Superior temporal gyrus (tissue), 1 donor: Measurements from ENCODE around the gene SPAG4.

ENCODE experiments used
- DNase-seq: peaks from one replicate; pipeline ENCODE4 v3.0.0-alpha.2; 2016; ENCODE audit errors: extremely low spot score

Gene SPAG4

GRCh38 chr20:35598899-35599775 lies 16.5 kb upstream of the SPAG4 start:
- no peak for DNase-seq

GRCh38 chr20:35599776-35600120 lies 15.9 kb upstream of the SPAG4 start:
- no peak for DNase-seq

GRCh38 chr20:35600176-35600992 lies 15.2 kb upstream of the SPAG4 start:
- DNase-seq: no peak

- peak; percentile 57 for DNase-seq
Measured at GRCh38 chr20:35600993-35601973, 14.3 kb upstream of the SPAG4 start.

GRCh38 chr20:35601990-35602389 lies 13.6 kb upstream of the SPAG4 start:
- no peak for DNase-seq

- DNase-seq: no peak
Measured at GRCh38 chr20:35602851-35603495, 12.7 kb upstream of the SPAG4 start.

GRCh38 chr20:35603695-35604448 lies 11.8 kb upstream of the SPAG4 start:
- DNase-seq: no peak

- no peak for DNase-seq
Measured at GRCh38 chr20:35604449-35604747, 11.2 kb upstream of the SPAG4 start.

GRCh38 chr20:35606127-35606526 lies 9.5 kb upstream of the SPAG4 start:
- no peak for DNase-seq

- no peak for DNase-seq
Measured at GRCh38 chr20:35607003-35607735, 8.5 kb upstream of the SPAG4 start.

GRCh38 chr20:35610833-35611427 lies 4.7 kb upstream of the SPAG4 start:
- DNase-seq: no peak

GRCh38 chr20:35611482-35611881 lies 4.1 kb upstream of the SPAG4 start:
- no peak for DNase-seq

- DNase-seq: peak; percentile 90
Measured at GRCh38 chr20:35616465-35617396, 1.1 kb downstream of the SPAG4 start.

GRCh38 chr20:35617397-35618262 lies 2.0 kb downstream of the SPAG4 start:
- DNase-seq: no peak

- no peak for DNase-seq
Measured at GRCh38 chr20:35618263-35619131, 2.9 kb downstream of the SPAG4 start.
